NB4 (cell line): Measurements from ENCODE around the gene SLC16A3.
"Not testable (repeated sequence)": the region's sequence is repeated elsewhere in the genome, so short reads cannot be mapped to it uniquely, and the experiment has no call there.

ENCODE experiments used
- DNase-seq: peaks from one replicate; pipeline ENCODE4 v3.0.0; 2010; ENCODE audit warnings: low read depth
- H3K4me3 ChIP-seq: one replicate; pipeline ENCODE4 v1.5.1; 2011; ENCODE audit warnings: mild to moderate bottlenecking, low read depth, low read length, moderate library complexity
- MYC ChIP-seq: IDR thresholded peaks from 2 replicates; pipeline ENCODE4 v1.6.1; 2011; ENCODE audit warnings: low read depth, low read length
- POLR2A ChIP-seq: IDR thresholded peaks from 2 replicates; pipeline ENCODE4 v1.6.1; 2011; ENCODE audit warnings: mild to moderate bottlenecking; ENCODE audit not compliant: insufficient read length; ENCODE audit errors: extremely low read depth
- TF ChIP-seq, protein P1 (sequence below): IDR thresholded peaks from 2 replicates; pipeline ENCODE4 v1.6.1; 2011; ENCODE audit warnings: low read depth, low read length
- TF ChIP-seq, protein P2 (sequence below): IDR thresholded peaks from one replicate; pipeline ENCODE4 v1.5.1; 2012; ENCODE audit warnings: low read depth, low read length

The SLC16A3 gene

DNA sequence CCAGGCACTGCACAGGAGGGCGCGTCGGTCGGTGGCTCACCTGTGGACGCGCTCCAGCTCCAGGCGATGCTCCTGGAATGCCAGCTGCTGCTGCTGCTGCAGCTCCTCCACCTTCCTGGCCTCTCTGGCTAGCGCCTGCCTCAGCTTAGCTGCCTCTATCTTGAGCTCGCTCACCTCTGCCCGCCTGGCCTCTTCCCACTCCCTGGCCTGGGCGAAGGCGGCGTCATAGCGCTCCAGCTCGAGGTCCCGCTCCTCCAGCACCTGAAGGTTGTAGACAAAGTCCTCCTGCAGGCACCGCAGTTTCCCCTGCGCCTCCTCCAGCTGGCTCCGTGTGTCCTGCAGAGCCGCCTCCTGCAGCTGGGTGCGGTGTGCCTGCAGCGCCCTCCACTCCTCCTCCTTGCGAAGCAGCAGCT lies 27.3 kb upstream of the SLC16A3 start:
- no peak for DNase-seq
- TF ChIP-seq POLR2A (no peak), MYC (no peak)
- TF ChIP-seq, protein P1, sequence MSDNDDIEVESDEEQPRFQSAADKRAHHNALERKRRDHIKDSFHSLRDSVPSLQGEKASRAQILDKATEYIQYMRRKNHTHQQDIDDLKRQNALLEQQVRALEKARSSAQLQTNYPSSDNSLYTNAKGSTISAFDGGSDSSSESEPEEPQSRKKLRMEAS = no peak
- TF ChIP-seq, protein P2, sequence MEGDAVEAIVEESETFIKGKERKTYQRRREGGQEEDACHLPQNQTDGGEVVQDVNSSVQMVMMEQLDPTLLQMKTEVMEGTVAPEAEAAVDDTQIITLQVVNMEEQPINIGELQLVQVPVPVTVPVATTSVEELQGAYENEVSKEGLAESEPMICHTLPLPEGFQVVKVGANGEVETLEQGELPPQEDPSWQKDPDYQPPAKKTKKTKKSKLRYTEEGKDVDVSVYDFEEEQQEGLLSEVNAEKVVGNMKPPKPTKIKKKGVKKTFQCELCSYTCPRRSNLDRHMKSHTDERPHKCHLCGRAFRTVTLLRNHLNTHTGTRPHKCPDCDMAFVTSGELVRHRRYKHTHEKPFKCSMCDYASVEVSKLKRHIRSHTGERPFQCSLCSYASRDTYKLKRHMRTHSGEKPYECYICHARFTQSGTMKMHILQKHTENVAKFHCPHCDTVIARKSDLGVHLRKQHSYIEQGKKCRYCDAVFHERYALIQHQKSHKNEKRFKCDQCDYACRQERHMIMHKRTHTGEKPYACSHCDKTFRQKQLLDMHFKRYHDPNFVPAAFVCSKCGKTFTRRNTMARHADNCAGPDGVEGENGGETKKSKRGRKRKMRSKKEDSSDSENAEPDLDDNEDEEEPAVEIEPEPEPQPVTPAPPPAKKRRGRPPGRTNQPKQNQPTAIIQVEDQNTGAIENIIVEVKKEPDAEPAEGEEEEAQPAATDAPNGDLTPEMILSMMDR = no peak
- H3K4me3 ChIP-seq = no peak overlapping the region

DNA sequence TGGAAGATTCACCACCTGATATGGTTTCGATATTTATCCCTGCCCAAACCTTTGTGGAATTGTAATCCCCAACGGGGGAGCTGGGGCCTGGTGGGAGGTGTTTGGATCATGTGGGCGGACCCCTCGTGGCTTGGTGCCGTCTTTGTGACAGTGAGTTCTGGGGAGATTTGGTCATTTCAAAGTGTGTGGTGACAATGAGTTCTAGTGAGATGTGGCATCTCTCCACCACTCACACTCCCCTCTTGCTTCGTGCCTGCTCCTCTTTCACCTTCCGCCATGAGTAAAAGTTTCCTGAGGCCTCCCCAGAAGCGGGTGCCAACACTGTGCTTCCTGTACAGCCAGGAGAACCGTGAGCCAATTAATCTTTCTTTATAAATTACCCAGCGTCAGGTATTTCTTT lies 25.9 kb upstream of the SLC16A3 start:
- no peak overlapping the region for H3K4me3 ChIP-seq
- TF ChIP-seq, protein P1 = no peak
- TF ChIP-seq POLR2A (no peak), MYC (no peak)
- TF ChIP-seq, protein P2 = no peak
- DNase-seq = no peak

DNA sequence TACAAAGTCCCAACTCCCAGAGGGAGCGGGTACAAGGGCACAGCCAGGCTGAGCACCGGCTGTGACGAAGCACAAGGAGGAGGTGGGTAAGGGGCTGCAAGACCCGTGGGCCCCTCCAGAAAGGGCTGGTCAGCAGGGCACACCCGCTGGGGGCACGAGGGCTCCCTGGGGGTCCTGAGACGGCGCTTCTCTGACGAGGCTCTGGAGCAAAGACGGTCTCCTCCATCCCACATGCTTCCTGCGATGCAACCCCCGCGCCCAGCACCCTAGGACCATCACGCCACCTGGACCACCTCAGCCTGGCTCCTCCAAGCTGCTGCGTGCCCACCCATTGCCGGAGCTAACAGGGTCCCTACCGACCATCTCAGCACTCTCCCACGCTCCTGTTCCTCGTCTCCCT lies 24.9 kb upstream of the SLC16A3 start:
- no peak overlapping the region for H3K4me3 ChIP-seq
- DNase-seq = no peak
- TF ChIP-seq MYC (no peak), POLR2A (no peak)
- TF ChIP-seq, protein P2 = no peak
- TF ChIP-seq, protein P1 = no peak

DNA sequence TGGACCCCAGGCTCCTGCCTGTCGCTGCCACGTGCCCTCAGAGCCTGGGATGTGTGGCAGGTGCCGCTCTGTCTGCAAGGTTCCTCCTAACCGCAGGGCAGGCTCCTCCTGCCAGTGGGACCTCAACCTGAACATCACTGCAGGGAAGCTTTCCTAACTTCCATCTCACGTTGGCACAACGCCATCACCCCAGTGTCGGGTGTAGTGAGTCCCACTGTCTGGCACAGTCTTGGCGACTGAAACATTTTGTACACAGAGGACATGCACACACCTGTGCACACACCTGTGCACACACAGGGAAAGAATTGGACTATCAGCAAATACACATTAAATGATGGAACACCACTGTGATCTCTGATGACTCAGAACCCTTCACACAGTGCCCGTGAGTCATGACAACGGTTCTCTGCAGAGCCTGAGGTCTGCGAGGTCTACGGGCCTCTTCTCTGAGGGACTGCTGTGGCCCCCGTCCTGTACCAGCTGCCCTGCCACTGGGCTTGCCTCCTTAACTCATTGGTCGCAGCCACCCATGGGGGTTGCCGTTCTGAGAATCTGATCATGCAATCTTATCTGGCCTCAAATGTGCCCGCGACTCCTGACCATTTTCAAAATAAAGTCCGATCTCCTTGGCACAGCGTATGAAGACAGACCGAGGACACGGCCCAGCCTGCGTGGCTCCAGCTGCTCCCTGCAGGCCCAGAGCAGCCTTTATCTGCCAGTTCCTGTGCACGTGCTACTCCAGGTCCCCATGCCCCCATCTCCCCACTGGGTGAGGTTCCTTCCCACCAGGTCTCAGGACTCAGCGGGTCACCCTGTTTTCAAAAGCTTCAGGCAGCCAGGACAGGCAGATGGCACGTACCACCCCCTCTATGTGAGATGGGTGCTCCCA lies 23.8 kb upstream of the SLC16A3 start:
- DNase-seq = peak; percentile 74
- no peak overlapping the region for H3K4me3 ChIP-seq
- TF ChIP-seq, protein P1 = peak; percentile 31; the same call in 1 of the 2 replicates
- no peak for TF ChIP-seq MYC

DNA sequence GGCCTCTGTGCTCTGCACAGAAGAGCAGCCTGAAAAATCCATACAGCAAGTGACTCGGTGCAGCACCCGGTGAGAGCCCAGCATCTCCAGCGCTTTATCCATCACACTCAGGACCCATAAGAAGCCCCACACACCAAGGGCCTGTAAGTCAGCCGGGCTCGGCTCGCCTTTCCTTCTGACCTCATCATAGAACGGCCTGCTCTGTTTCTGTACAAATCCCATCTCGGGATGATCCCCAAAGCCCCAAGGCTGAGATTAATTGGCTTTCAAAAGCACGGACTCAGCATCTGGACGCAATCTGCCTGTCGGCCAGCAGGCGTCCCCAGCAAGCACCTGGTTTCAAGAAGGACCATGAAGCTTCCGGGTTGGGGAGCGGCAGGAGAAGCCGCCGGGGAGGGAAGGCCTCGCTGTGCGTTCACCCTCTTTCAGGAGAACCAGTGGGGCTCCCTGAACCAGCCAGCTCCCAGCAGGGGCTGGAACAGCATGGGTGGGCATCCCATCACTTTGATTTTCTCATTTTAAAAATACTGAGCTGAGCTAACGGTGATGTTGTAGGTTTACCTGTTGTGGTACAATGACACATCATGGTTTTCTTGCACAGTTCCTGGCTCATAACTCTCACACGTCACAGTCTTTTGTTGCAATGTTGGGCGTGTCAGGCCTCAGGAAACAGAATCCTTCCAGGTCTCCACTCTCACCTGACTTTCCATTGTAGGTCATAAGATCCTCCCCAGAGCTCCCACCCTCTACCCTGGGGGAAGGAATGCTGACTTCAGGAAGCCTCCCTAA lies 22.9 kb upstream of the SLC16A3 start:
- no peak overlapping the region for H3K4me3 ChIP-seq
- peak; percentile 87 for DNase-seq
- TF ChIP-seq MYC (peak; percentile 54; the same call in 1 of the 2 replicates), POLR2A (peak; percentile 50)
- TF ChIP-seq, protein P2 = peak; percentile 77
- TF ChIP-seq, protein P1 = peak; percentile 55; the same call in 1 of the 2 replicates

DNA sequence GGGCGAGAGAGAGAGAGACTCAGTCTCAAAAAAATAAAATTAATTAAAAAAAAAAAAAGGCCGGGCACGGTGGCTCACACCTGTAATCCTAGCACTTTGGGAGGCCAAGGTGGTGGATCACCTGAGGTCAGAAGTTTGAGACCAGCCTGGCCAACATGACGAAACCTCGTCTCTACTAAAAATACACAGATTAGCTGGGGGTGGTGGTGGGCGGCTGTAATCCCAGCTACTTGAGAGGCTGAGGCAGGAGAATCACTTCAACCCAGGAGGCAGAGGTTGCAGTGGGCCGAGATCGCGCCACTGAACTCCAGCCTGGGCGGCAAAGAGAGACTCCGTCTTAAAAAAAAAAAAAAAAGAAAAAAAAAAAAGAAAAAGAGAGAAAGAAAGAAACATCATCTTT lies 18.2 kb upstream of the SLC16A3 start:
- H3K4me3 ChIP-seq, DNase-seq: not testable (repeated sequence)
